HepG2 (cell line): ENCODE results near the gene RPL36. TPM values are rescaled to one million over a fixed set of nuclear protein-coding genes. Genes with fewer than 3 reads are reported as not detected.
A peak's percentile ranks its signal among the peaks of the same experiment; 100 is the strongest.

Experiments
- CERS6 ChIP-seq: sonication (generic); formaldehyde crosslinking; IDR thresholded peaks from 2 replicates; pipeline ENCODE4 v1.5.0; 2020; ENCODE audit warnings: missing genetic modification reagents
- DR1 ChIP-seq: sonication (generic); formaldehyde crosslinking; IDR thresholded peaks from 2 replicates; pipeline ENCODE4 v1.8.0; 2021; ENCODE audit warnings: mild to moderate bottlenecking, missing genetic modification reagents, inconsistent platforms
- FLYWCH1 ChIP-seq: sonication (generic); formaldehyde crosslinking; IDR thresholded peaks from 2 replicates; pipeline ENCODE4 v1.8.1; 2023; ENCODE audit warnings: mild to moderate bottlenecking, missing genetic modification reagents
- FOXP1 ChIP-seq, 2 experiments: fragments of 450-650 bp in 1 of 2; IDR thresholded peaks; 2 replicates each; pipeline ENCODE4 v1.6.1; 2017 to 2018; ENCODE audit warnings: antibody characterized with exemption in 1 of 2
- HOXA5 ChIP-seq: sonication (generic); formaldehyde crosslinking; IDR thresholded peaks from 2 replicates; pipeline ENCODE4 v1.4.0; 2020; ENCODE audit warnings: missing genetic modification reagents
- IKZF5 ChIP-seq: IDR thresholded peaks from 2 replicates; pipeline ENCODE4 v1.6.1; 2018; ENCODE audit warnings: missing genetic modification reagents, mild to moderate bottlenecking, missing compliant biosample characterization
- MIER2 ChIP-seq: IDR thresholded peaks from 2 replicates; pipeline ENCODE4 v1.6.1; 2016; ENCODE audit warnings: missing biosample characterization, missing genetic modification reagents
- MYPOP ChIP-seq: sonication (generic); formaldehyde crosslinking; IDR thresholded peaks from 2 replicates; pipeline ENCODE4 v1.8.1; 2023; ENCODE audit warnings: mild to moderate bottlenecking, moderate library complexity, missing genetic modification reagents
- POLR2G ChIP-seq: fragments of 200-400 bp; formaldehyde crosslinking; IDR thresholded peaks from 2 replicates; pipeline ENCODE4 v1.6.1; 2018; ENCODE audit warnings: mild to moderate bottlenecking, low read depth, low read length, moderate library complexity
- RBM22 ChIP-seq: fragments of 200-400 bp; formaldehyde crosslinking; optimal IDR thresholded peaks from 2 replicates; pipeline ENCODE3; 2017; ENCODE audit warnings: mild to moderate bottlenecking, low read length, moderate library complexity
- RFXAP ChIP-seq: sonication (generic); formaldehyde crosslinking; IDR thresholded peaks from 2 replicates; pipeline ENCODE4 v1.4.0; 2020; ENCODE audit warnings: missing genetic modification reagents, borderline replicate concordance
- SIN3A ChIP-seq: IDR thresholded peaks from 2 replicates; pipeline ENCODE4 v1.6.1; 2011; ENCODE audit warnings: low read depth, mild to moderate bottlenecking, control low read depth, low read length, borderline replicate concordance
- TOE1 ChIP-seq: sonication (generic); formaldehyde crosslinking; IDR thresholded peaks from 2 replicates; pipeline ENCODE4 v1.4.0; 2020; ENCODE audit warnings: mild to moderate bottlenecking, missing genetic modification reagents
- TRAFD1 ChIP-seq: sonication (generic); formaldehyde crosslinking; IDR thresholded peaks from 2 replicates; pipeline ENCODE4 v1.5.1; 2020; ENCODE audit warnings: missing genetic modification reagents, mild to moderate bottlenecking, borderline replicate concordance
- WIZ ChIP-seq: sonication (generic); formaldehyde crosslinking; IDR thresholded peaks from 2 replicates; pipeline ENCODE4 v1.5.1; 2020; ENCODE audit warnings: mild to moderate bottlenecking, missing genetic modification reagents
- ZC3H4 ChIP-seq: sonication (generic); formaldehyde crosslinking; IDR thresholded peaks from 2 replicates; pipeline ENCODE4 v1.4.0; 2020; ENCODE audit warnings: missing genetic modification reagents, borderline replicate concordance
- ZFP41 ChIP-seq: sonication (generic); formaldehyde crosslinking; IDR thresholded peaks from 2 replicates; pipeline ENCODE4 v1.4.0; 2020; ENCODE audit warnings: mild to moderate bottlenecking, missing genetic modification reagents, borderline replicate concordance
- ZNF138 ChIP-seq: sonication (generic); formaldehyde crosslinking; IDR thresholded peaks from 2 replicates; pipeline ENCODE4 v1.5.0; 2020; ENCODE audit warnings: mild to moderate bottlenecking, low read depth, missing genetic modification reagents
- ZNF253 ChIP-seq: sonication (generic); formaldehyde crosslinking; IDR thresholded peaks from 2 replicates; pipeline ENCODE4 v1.8.0; 2022; ENCODE audit warnings: mild to moderate bottlenecking, missing genetic modification reagents, borderline replicate concordance
- ZNF350 ChIP-seq: sonication (generic); formaldehyde crosslinking; IDR thresholded peaks from 2 replicates; pipeline ENCODE4 v1.4.0; 2020; ENCODE audit warnings: mild to moderate bottlenecking, low read depth, missing genetic modification reagents, borderline replicate concordance
- ZNF432 ChIP-seq: sonication (generic); formaldehyde crosslinking; IDR thresholded peaks from 2 replicates; pipeline ENCODE4 v1.5.0; 2020; ENCODE audit warnings: missing genetic modification reagents, mild to moderate bottlenecking, borderline replicate concordance
- ZNF557 ChIP-seq: sonication (generic); formaldehyde crosslinking; IDR thresholded peaks from 2 replicates; pipeline ENCODE4 v1.4.0; 2020; ENCODE audit warnings: missing genetic modification reagents
- ZSCAN29 ChIP-seq: sonication (generic); formaldehyde crosslinking; conservative IDR thresholded peaks from 2 replicates; pipeline ENCODE4 v1.4.0; 2020; ENCODE audit warnings: mild to moderate bottlenecking, missing genetic modification reagents
- ZZZ3 ChIP-seq: sonication (generic); formaldehyde crosslinking; IDR thresholded peaks from 2 replicates; pipeline ENCODE4 v1.4.0; 2020; ENCODE audit warnings: missing genetic modification reagents, mild to moderate bottlenecking, borderline replicate concordance
- polyA plus RNA-seq, 8 experiments: library from polyadenylated mRNA; depleted of rRNA in 3 of 8; stranded (reverse) in 7 of 8; unstranded in 1 of 8; fragments of >200 nt; fragmentation: Illumina TruSeq in 4 of 8; extraction: Trizol in 4 of 8; gene quantifications; 2 replicates each; pipeline versions ENCODE4 v1.2.1 to v1.2.3, GENCODE V29; 2011 to 2016; ENCODE audit warnings: low read depth in 4 of 8, missing spikeins in 1 of 8, mixed read lengths in 1 of 8; ENCODE audit not compliant: insufficient read depth in 1 of 8
- total RNA-seq, 5 experiments: library from RNA; depleted of rRNA; stranded (reverse); fragments of >200 nt; fragmentation: Illumina TruSeq; extraction: Trizol; gene quantifications; 2 replicates each; pipeline ENCODE4 v1.2.3, GENCODE V29; 2016; ENCODE audit warnings: low read depth in 1 of 5

The RPL36 gene
- total and polyA plus RNA-seq, 2 of the 13 experiments (the other 11 are each of a cell fraction or from before 2014, with no cell fraction given), result 706 to 740 TPM

- TF ChIP-seq ZSCAN29 (CRISPR knock-in tag), result peak; percentile 49
- no peak for TF ChIP-seq WIZ (CRISPR knock-in tag)
- no peak for TF ChIP-seq FOXP1 (IDR thresholded peaks at IDR 0.05)
- peak; percentile 50; the same call in 1 of the 2 replicates for TF ChIP-seq FOXP1 (CRISPR knock-in tag; IDR thresholded peaks at IDR 0.05)
- TF ChIP-seq ZNF432 (CRISPR knock-in tag), result no peak
- TF ChIP-seq ZNF350 (CRISPR knock-in tag), result peak; percentile 91; the same call in 1 of the 2 replicates
- 0 out of 2 replicates have a peak, but pooled peaks have one; percentile 62 for TF ChIP-seq ZNF557
- TF ChIP-seq RBM22, result no peak
- TF ChIP-seq ZC3H4 (CRISPR knock-in tag), result no peak
- peak; percentile 57; the same call in 1 of the 2 replicates for TF ChIP-seq HOXA5
- peak; percentile 79; the same call in 1 of the 2 replicates for TF ChIP-seq SIN3A
- TF ChIP-seq ZNF253 (CRISPR knock-in tag), result no peak
- peak; percentile 85 for TF ChIP-seq MYPOP
- peak; percentile 69; the same call in 1 of the 2 replicates for TF ChIP-seq RFXAP (CRISPR knock-in tag)
- no peak; the same call in 1 of the 2 replicates for TF ChIP-seq CERS6 (CRISPR knock-in tag)
- TF ChIP-seq ZZZ3 (CRISPR knock-in tag), result no peak; the same call in 1 of the 2 replicates
- peak; percentile 94 for TF ChIP-seq DR1 (CRISPR knock-in tag)
- peak; percentile 83; the same call in 1 of the 2 replicates for TF ChIP-seq ZFP41 (CRISPR knock-in tag)
- no peak for TF ChIP-seq TRAFD1 (CRISPR knock-in tag)
- TF ChIP-seq TOE1 (CRISPR knock-in tag), result no peak; the same call in 1 of the 2 replicates
- TF ChIP-seq MIER2 (CRISPR knock-in tag), result peak; percentile 60; the same call in 1 of the 2 replicates
- TF ChIP-seq FLYWCH1 (CRISPR knock-in tag), result no peak
- peak; percentile 90 for TF ChIP-seq IKZF5 (CRISPR knock-in tag)
- TF ChIP-seq ZNF138 (CRISPR knock-in tag), result 0 out of 2 replicates have a peak, but pooled peaks have one; percentile 40
- peak; percentile 96 for TF ChIP-seq POLR2G
Measured at GRCh38 chr19:5719961-5720790, 30.1 kb downstream of the RPL36 start, which contains the start of the genes CATSPERD and LONP1 (continued).
